Measurements from ENCODE around the gene MYH10.

Gene MYH10

GRCh38 chr17:8481703-8482102, 148.8 kb downstream of the MYH10 start:
- TF ChIP-seq, protein P1, sequence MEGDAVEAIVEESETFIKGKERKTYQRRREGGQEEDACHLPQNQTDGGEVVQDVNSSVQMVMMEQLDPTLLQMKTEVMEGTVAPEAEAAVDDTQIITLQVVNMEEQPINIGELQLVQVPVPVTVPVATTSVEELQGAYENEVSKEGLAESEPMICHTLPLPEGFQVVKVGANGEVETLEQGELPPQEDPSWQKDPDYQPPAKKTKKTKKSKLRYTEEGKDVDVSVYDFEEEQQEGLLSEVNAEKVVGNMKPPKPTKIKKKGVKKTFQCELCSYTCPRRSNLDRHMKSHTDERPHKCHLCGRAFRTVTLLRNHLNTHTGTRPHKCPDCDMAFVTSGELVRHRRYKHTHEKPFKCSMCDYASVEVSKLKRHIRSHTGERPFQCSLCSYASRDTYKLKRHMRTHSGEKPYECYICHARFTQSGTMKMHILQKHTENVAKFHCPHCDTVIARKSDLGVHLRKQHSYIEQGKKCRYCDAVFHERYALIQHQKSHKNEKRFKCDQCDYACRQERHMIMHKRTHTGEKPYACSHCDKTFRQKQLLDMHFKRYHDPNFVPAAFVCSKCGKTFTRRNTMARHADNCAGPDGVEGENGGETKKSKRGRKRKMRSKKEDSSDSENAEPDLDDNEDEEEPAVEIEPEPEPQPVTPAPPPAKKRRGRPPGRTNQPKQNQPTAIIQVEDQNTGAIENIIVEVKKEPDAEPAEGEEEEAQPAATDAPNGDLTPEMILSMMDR (IDR thresholded peaks at IDR 0.05), result no peak

DNA sequence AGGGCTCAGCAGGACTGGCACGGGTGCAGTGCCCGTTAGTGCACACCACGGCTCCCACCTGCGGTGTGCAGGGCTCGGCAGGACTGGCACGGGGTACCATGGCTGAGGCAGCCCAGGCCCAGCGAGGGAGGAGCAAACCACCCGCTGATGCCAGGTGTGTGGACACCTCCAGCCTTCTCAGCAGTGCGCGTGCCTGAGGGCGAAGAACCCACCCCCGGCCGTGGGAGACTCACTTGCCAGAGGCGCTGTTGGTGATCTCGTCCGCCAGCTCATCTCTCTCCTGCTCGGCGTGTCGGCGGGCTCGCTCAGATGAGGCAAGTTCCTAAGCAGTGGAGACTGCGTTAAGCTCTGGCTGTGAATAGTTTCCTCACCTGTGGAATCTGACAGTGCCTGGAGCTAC, 149.4 kb downstream of the MYH10 start:
- TF ChIP-seq, protein P1 (IDR thresholded peaks at IDR 0.05), result no peak

DNA sequence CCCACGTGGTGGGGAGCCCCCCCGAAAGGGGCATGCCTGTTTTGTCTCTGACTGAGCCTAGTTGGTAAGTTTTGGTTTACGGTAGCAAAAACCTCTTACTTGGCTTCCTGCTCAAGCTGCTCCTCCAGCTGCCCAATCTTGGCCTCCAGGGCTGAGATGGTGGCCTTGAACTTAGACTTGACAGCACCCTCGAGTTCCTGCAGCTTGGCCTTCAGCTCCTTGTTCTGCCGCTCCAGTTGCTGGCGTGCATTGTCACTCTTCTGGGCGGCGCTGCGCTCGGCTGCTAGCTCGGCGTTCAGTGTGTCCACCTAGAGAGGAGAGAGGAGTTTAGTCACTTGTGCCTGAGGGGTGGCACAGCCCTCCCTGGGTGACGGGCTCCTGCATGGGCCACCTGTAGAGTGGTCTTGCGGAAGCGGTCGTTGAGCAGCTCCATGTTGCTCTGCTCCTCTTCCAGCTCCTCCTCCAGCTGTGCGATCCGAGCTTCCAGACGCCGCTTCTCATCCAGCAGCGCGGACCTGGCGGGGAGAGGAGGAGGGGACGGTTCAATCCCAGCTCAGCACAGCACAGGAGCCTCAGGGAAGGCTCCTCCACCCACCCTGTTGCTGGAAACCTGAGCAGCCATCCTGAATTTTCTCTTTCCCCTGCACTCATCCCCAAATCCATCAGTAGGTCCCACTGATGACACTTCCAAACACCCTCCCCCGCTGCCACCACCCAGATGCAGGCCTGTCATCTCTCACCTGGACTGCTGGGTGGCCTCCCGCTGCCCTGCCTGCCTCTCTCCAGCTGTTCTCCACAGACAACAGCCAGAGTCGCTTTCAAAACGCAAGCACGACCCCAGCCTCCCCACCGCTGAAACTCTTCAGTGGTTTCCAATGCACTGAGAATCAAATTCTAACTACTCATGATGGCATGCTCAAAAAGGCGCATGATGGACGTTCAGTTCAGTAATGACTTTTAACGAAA, 150.2 kb downstream of the MYH10 start:
- TF ChIP-seq, protein P1 (IDR thresholded peaks at IDR 0.05), result no peak

DNA sequence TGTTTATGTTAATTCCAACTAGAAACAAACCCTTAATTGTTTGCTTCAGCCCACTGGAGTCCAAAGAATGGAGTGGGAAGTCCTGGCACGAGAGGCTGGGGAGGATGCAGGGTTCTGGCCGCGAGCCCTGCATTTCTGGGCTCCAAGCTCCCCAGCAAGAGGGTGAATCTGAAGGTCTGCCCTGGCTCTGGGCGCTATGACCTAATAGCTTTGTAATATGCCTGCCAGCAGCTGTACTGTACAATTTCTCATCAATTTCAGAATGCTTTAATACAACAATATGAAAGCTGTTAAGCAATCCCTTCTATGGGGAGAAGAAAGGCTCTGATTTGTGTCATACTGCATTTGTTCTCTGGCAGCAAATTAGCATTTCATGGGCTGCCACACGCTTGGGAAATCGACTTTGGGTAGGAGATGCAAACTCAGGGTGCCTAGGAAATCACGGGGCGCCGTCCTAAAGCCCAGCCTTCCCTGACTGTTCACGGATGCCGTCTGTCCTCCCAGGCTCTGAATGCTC, 151.0 kb downstream of the MYH10 start:
- TF ChIP-seq, protein P1 (IDR thresholded peaks at IDR 0.05), result no peak

GRCh38 chr17:8477715-8478441, 152.6 kb downstream of the MYH10 start:
- TF ChIP-seq, protein P1 (IDR thresholded peaks at IDR 0.05), result no peak

DNA sequence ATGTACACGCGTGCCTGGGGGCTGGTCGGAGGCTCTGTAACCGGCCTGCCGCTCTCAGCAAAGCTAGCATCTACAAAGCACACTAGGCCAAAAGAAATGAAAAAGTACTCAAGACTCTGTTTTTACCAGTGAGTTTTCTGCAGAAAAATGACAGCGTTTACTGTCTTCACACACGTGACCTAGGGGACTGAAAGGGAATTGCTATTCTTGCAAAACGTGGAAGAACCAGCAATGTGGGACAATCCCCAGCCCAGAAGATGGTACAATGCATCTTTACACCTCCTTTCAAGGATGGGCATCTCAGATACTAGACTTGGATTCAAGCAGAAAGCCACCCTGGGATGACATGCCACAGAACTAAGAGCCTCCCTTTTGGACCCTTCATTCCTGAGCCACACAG, 153.4 kb downstream of the MYH10 start:
- TF ChIP-seq, protein P1 (IDR thresholded peaks at IDR 0.05), result no peak

GRCh38 chr17:8476741-8477140, 153.8 kb downstream of the MYH10 start:
- TF ChIP-seq, protein P1 (IDR thresholded peaks at IDR 0.05), result no peak

Data from LNCAP (cell line).